NCI-H1436 (cell line): Measurements from ENCODE around the gene HOTAIR.

ENCODE experiments used
- DNase-seq: peaks from one replicate; lab custom pipeline; 2025; lab: John Stamatoyannopoulos, UW

HOTAIR gene

DNA sequence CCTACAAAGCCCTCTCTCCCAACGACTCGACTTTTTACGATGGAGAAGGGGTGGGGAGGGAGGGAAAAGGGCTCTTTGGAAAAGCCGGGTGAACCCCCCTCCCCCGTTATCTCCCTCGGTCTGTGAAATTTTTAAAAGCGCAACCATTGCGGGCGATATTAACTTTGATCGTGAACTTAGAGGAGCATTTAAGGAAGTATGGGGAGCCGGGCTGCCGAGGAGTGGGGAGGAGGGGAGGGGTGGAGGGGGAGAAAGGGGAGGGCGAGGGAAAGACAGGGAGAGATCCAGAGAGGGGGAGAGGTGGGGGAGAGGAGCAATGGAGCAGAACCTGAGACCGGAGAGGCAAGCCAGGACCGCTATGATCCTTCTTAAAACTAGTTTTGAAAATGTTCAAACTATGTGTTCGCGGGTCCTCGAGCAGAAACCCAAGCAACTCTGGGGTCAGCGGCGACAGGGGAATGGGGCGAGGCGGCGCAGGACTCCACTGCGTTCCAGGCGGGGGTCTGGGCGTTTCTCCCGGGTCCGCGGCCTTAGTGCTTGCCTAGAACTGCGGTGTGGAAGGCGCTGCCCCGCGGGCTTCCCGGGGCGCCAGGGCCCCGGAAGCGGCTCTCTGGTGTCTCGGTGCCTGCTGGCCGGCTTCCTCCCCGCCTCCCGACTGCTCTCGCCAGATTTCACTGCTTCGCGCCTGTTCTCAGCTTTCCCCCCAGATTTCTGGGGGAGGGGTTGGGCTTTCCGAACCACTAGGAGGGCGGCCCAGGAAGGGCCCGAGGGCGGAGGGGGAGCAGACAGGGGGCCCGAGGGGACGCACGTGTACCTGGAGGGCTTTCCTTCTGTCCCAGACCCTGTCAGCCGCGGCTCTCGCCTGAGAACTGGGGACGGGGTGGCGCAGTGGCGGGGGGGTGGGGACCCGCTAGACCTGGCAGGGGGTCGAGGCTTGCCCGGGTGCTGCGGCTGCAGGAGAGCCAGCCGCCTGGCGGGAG, at the start of gene HOTAIR:
Gene HOTAIR (minus strand): TSS at position 871 of the 980 bp plus-strand sequence.
- no peak for DNase-seq

GRCh38 chr12:54024127-54024526, 49.4 kb upstream of the HOTAIR start:
- no peak for DNase-seq

DNA sequence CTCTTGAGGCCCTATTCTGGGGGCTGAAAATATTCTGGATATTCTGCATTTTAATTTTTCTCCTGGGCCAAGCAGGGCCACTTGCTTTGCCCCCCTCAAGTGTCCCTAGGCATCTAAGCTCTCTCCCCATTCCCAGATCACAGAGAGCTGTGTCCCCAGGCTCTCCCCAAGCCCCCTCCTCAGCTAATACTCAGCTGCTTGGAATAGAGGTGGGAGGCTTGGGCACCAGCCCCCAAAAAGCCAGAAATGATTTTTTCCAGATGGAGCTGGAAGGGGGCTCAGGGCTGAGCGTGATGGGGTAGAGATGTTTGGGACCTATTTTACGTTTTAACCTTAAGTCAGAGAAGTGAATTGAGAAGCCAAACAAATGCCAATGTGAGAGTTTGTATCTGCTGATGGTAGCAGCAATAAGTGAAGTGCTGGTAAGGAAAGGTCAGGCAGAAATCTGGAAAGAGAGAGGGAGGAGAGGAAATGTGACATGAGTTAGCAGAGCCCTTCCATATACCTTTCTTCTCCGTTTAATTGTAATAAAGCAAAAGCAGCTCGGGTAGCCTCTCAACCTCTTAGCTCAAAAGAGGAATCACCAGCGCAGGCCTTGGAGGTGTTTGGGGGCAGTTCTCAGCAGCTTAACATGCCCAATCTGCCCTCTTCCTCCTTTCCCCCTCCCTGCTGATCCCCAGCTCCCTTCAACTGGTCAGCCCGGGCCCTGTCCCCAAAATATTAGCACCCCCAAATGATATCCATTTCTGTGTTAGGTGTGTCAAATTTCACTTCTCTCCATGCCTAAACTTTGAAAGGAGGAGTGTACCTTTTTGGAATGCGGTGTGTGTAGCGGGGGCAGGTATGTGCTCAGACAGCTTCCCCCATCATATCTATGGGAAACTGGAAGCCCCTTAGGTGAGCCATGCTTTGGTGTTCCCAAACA, 48.5 kb upstream of the HOTAIR start:
- no peak for DNase-seq

- no peak for DNase-seq
Observed at GRCh38 chr12:54021432-54022013, 46.8 kb upstream of the HOTAIR start.

DNA sequence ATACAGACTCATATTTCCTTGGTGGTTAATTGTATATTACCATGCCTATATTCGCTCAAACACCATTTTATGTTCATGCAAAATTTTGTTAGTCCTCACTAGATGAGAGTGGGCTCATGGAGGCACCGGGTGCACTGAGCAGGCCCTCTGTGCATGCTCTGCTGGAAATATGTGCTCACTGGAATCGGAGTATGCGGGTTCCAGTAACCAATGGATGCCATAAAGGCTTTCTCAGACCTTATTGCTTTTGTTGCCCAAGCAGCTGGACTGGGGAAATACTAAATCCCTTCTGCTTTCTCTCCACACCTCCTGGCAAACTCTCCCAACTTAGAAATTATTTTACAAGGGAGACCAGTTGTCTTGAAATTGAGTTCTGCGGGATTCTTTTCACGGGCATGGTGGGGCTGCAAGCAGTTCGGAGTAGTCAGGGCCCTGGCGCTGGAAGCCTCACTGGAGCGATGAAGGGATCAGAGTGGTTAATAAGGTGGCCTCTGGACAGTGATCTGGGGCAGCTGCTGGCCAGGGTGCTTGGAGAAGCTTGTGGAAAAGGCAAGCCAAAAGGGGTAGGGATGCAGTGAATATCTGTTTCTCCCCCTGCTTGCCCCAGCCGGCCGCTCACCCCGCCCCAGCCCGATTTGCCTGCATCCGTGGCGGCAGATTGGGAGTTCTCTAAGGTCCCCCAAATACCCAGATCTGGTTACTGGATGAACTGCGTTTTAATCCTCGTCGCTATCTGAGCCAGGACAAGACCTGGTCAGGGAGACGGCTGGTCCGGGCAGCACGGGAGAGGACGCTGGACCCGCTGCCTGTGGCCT, 46.0 kb upstream of the HOTAIR start:
- no peak for DNase-seq

DNA sequence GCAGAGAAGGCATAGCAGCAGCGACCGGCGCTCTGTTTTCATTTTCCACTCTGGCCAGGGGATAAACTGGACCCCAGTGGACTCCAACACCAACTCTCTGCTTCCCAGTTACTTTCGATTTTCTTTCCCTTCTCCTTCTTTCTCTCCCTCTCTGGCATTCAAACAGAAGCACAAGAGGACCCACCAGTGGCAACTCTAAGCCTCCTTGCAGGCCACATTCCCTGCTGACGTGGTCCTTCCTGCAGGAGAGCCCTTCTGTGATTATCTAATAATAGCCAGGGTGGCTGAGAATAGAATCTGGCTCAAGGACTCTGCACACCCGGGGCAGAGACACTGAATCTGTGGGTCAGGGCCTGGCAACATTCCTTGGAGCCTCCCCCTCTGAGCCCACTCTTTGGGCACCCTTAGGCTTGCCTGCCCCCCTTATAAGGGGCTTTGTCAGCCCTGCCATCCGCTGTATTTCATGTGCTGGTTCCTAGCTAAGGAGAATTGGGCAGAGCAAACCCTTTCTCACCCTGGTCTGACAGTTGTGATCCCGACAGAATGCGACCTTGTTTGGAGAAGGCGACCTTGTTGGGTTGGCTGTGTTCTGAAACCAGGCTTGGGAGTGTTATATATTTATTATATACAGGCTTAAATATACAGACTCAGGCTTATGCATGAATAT, 45.3 kb upstream of the HOTAIR start:
- DNase-seq, result no peak

- no peak for DNase-seq
Observed at GRCh38 chr12:54019091-54019811, 44.5 kb upstream of the HOTAIR start.

DNA sequence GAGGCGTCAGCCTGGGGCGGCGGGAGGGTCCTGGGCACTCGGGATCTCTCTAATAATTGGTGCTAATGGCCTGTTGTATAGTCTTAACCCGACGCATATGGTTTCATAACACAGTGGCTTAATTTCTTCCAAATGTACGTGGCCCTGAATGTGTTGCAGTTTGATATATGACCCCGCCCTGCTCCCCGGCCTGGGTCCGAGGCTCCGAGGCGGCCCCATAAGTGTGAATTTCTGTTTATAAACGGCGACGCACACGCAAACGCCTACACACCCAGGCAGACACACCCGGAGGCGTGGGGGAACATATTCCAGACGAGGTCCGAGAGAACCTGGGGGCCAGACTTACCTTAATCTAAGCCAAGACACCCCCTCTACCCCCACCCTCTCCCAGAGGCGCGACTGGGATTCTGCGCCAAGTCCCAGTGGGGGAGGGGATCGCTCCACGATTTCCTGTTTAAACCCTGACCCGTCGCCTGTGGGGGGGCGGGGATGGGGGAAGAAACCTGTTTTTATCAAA, 43.8 kb upstream of the HOTAIR start:
- DNase-seq, result no peak

GRCh38 chr12:54017878-54018467, 43.2 kb upstream of the HOTAIR start:
- DNase-seq, result peak; percentile 90

- DNase-seq, result no peak
Observed at GRCh38 chr12:54017027-54017788, 42.5 kb upstream of the HOTAIR start.

DNA sequence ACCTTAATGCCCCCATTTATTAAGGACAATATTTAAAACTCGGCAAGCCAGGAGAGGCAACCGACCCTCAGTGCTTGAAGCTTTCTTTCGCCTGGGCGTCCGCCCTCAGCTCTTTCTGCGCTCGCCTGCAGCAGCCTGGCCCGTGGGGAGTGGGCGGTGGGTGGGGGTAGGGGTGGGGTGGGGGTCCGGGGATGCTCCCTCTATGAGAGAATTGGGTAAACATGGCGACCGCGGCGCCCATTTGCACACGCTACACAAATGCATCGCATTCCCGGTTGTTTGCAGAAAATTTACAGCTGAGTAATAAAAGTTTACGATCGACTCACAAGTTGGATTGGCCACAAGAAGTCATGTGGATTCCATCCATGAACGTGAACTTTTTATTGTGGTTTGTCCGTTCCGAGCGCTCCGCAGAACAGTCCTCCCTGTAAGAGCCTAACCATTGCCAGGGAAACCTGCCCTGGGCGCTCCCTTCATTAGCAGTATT, 41.8 kb upstream of the HOTAIR start:
- no peak for DNase-seq

- DNase-seq, result no peak
Observed at GRCh38 chr12:54016051-54016450, 41.3 kb upstream of the HOTAIR start.

- DNase-seq, result no peak
Observed at GRCh38 chr12:54015018-54015931, 40.5 kb upstream of the HOTAIR start.

- DNase-seq, result no peak
Observed at GRCh38 chr12:54014377-54015017, 39.7 kb upstream of the HOTAIR start.

GRCh38 chr12:54012631-54013409, 38.1 kb upstream of the HOTAIR start:
- no peak for DNase-seq
